KOPT-K1 (cell line): ENCODE measurements around the gene PROB1.
"Not testable (repeated sequence)": the region's sequence is repeated elsewhere in the genome, so short reads cannot be mapped to it uniquely, and the experiment has no call there.

ENCODE experiments used
- H3K27ac ChIP-seq: fragments of 200-600 bp; sonication (generic); 2 replicates; pipeline ENCODE4 v1.5.1; 2016; ENCODE audit warnings: antibody characterized with exemption, mild to moderate bottlenecking, low read depth, low read length; ENCODE audit not compliant: poor library complexity, severe bottlenecking
- H3K36me3 ChIP-seq: fragments of 200-600 bp; sonication (generic); 2 replicates; pipeline ENCODE4 v1.5.1; 2017; ENCODE audit warnings: antibody characterized with exemption, mild to moderate bottlenecking, low read length, moderate library complexity; ENCODE audit not compliant: insufficient read depth
- H3K9me3 ChIP-seq: fragments of 200-600 bp; sonication (generic); 2 replicates; pipeline ENCODE4 v1.5.1; 2017; ENCODE audit warnings: antibody characterized with exemption, low read length, mild to moderate bottlenecking; ENCODE audit not compliant: insufficient read depth, poor library complexity, severe bottlenecking

Gene PROB1

DNA sequence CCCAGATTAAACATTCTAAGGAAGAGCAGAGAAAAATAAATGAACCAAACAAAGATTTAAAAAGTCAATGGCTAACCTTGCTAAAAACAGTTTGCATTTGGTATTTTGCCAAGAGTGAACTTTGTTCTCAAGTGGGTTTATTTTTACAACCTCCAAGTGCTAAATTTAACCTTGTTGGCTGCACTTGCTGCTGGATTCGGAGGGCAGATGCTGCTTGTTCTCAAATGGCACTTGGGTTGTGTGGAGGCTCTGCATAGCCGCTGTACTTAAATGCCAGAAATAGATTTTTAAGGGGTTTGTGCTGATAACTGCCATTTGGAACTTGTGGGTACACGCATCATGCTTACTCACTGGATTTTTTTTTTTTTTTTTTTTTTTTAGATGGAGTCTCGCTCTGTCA lies 22.3 kb upstream of the PROB1 start:
- peaks cover 9% of the 10 kb centered on the region; the same call in 1 of the 2 replicates for H3K36me3 ChIP-seq
- H3K27ac ChIP-seq: no peak overlapping the region
- no peaks in the 10 kb centered on the region for H3K9me3 ChIP-seq

DNA sequence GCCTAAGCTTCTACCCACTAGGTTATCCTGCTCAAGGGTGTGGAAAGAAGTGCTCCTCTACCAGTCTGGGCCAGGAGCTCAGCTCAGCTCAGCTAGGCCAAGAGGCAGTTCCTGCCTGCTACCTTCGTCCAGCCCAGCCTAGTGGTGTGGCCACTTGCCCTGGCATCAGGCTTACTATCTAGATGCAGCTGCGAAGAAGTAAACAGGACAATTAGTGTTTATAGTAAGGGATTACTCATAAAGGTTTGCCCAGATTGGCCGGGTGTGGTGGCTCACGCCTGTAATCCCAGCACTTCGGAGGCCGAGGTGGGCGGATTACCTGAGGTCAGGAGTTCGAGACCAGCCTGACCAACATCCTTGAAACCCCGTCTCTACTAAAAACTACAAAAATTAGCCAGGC lies 21.7 kb upstream of the PROB1 start:
- Histone ChIP-seq H3K27ac (peak overlapping the region; percentile 3), H3K36me3 (peaks cover 9% of the 10 kb centered on the region; the same call in 1 of the 2 replicates)

DNA sequence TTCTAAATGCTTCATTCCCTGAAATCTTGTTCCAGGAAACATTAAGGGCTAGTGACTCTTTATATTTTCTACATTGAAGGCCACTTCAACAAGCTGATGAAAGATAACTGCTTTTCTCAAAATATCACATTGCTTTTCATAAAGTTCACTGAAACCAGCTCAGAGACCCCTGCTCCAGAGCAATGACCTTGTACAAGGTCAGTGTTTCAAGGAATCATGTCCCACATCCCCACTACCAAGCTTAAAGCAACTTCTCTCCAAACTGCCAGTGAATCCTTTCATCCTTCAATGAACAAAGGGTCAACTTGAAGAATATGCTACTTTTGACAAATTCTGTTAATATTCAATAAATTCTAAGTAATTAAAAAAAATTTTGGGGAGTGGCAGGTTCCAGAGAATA lies 21.0 kb upstream of the PROB1 start:
- Histone ChIP-seq H3K36me3 (peaks cover 9% of the 10 kb centered on the region; the same call in 1 of the 2 replicates), H3K27ac (peak overlapping the region; percentile 35), H3K9me3 (no peaks in the 10 kb centered on the region)

More for the DNA sequence above, 21.7 kb upstream of the PROB1 start:
- H3K9me3 ChIP-seq: no peaks in the 10 kb centered on the region

DNA sequence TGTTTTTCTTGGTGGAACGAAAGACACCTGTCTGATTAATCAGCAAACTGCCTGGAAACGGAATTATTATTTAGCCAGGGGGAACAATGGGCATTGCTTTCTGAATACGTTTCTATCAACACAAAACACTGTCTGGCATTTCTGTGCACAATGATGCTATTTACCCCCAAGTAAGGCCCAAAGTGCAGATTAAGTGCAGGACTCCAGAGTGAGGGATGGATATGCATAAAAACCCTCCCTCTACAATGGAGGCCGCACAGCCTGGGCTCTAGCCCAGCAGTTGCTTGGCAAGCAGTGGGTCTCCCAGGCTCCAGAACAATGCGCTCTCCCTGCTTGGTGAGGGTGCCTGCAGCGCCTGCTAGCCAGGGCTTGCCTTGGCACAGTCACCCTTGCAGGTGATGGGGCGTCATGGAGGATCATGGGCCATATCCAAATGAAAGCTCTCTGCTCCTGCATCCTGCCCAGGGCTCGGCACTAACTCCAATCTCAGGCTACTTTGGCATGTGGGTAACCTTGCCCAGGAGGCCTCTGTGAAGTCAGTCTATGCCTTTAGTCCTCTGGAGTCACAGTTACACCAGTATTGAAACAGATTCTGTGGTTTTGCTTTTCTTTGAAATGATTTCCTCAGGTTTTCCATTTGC lies 20.4 kb upstream of the PROB1 start:
- Histone ChIP-seq H3K27ac (peak overlapping the region; percentile 35), H3K36me3 (peaks cover 9% of the 10 kb centered on the region; the same call in 1 of the 2 replicates), H3K9me3 (no peaks in the 10 kb centered on the region)

DNA sequence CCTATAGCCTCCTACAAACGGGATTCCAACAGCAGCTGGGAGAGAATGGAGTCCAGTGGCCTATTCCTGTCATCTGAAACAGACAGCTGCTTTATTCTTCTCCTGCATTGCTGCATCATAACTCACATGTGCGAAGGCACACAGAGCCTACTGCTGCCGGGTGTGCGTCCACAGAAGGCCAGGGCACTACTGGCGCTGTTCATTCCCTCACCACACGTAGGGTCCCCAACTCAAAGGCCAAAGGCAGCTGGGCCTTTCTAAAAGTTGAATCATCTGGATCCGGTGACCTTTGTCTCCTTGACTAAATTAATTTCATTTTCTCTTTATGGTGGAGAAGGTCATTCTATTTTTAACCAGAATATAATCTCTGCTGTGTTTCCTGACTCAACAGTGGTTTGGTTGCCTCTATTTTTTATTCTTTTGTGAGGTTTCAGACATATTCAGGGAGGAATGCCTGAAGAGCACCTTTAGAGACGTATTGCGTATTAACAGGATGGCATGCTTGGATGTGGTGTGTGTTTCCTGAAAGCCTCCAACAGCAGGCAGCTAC lies 19.8 kb upstream of the PROB1 start:
- Histone ChIP-seq H3K27ac (peak overlapping the region; percentile 35), H3K9me3 (no peaks in the 10 kb centered on the region), H3K36me3 (peaks cover 6% of the 10 kb centered on the region; the same call in 1 of the 2 replicates)

DNA sequence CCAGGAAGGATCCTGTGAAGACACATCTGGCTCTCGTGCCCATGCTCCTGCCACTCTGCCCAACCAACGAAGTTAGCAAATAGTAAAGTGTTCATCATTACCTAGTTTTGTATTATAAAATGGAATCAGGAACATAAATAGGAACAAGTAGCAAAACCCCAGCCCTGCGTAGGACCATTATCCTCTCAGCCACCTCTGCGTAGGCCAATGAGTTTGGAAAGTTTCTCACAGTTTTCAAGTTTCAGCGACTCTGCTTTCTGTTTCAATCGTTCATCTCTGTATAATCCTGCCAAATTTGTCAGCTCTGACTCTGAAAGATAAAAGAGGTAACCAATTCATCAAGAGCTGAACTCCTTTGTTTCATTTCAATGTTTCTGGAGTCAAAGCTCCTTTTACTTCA lies 19.1 kb upstream of the PROB1 start:
- Histone ChIP-seq H3K27ac (no peak overlapping the region), H3K36me3 (0 out of 2 replicates have a peak, but pooled peaks cover 6% of the 10 kb centered on the region), H3K9me3 (no peaks in the 10 kb centered on the region)

DNA sequence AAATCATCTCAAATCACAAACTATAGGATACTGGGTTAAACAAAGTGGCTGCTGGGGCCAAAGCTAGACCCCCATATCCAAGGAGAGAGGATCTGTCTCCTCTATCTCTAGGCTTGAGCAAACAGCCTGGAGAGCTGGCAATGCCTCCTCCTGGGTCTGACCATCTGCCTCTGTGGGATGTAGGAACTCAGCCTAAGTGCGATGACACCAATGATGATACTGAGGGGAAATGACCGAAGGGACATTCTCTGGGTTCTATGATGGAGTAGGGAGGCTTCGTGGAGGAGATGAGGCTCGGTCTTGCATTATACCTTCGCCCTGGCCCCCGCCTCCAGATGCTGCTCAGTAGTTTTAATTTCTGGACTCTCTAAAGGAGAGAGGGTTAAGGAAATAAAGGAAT lies 18.2 kb upstream of the PROB1 start:
- no peak overlapping the region for H3K27ac ChIP-seq
- H3K9me3 ChIP-seq: no peaks in the 10 kb centered on the region
- no peaks in the 10 kb centered on the region for H3K36me3 ChIP-seq

DNA sequence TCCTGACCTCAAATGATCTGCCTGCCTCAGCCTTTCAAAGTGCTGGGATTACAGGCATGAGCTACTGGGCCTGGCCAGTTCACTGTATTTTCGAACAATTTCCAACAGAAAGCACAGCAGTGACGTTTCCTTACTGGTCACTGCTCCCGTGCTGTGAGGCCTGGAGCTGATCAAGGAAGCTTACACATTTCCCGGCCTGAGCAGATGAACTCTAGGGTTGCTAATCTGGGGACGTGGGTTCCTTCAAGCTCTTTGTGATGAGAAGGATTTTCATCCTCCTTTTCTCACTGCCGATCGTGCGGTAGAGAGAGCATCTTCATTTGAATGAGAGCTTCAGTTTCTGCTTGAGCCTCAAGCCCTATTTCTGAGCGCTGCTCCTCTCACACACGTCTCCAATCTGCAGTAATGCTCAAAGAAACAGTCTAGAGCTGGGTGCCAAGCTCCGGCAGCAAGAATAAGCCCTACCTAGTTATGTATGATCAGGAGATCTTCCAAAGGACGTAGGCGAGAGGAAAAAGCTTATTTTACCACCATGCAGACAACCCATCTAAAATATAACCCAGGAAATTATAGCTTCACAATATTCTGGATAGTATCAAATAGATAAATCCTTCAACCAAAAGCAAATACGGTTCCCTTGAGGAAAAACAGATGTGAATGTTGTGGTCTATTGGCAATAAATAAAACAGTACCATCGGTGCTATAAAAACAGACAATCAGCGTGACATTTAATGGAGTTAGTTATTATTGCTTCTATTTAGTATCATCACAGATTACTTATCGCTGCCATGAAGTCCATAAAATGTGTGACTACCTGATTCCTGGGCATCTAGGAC lies 16.3 kb upstream of the PROB1 start:
- Histone ChIP-seq H3K9me3 (no peaks in the 10 kb centered on the region), H3K27ac (no peak overlapping the region), H3K36me3 (no peaks in the 10 kb centered on the region)

DNA sequence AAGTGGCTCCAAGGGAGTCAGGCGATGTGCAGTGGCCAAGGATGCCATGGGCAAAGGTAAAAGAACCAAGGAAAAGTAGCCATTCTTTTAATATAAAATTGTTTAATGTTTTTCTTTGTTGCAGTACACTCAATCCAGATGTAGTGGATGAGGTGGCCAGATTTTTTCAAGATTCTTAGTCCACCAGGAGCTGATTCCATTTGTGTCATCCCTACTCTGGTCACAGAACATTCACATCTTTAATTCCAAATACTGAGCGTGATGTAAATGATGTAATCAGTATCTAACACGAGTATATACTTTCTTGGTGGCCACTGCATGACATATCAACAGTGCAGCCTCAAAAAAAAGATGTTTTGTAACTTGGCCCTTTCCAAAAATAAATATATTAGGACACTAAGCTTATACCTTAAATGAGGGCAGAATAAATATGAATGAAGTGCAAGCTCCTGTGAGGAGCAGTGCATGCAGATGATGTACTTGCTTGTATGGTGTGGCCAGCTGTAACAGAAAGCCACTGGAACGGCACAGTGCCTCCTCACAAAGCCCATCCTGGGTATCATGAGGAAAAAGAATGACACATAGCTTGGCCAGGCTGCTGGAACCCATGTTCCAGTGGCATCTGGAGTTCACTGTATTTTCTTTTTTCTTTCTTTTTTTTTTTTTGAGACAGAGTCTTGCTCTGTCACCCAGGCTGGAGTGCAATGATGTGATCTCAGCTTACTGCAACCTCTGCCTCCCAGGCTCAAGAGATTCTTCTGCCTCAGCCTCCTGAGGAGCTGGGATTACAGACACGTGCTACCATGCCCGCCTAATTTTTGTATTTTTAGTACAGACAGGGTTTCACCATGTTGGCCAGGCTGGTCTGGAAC lies 15.5 kb upstream of the PROB1 start:
- no peaks in the 10 kb centered on the region for H3K36me3 ChIP-seq
- H3K27ac ChIP-seq: no peak overlapping the region
- H3K9me3 ChIP-seq: no peaks in the 10 kb centered on the region

DNA sequence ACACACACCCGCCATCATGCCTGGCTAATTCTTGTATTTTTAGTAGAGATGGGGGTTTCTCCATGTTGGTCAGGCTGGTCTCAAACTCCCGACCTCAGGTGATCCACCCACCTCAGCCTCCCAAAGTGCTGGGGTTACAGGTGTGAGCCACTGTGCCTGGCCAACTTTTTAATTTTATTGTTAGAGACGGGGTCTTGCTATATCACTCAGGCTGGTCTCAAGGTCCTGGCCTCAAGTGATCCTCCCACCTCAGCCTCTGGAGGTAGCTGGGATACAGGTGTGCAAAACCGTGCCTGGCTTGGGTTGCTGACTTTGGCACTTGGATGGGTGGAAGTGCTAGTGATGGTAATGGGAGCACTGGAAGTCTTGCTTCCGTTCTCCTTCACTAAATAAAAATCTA lies 14.2 kb upstream of the PROB1 start:
- H3K36me3 ChIP-seq, H3K9me3 ChIP-seq, H3K27ac ChIP-seq: not testable (repeated sequence)

DNA sequence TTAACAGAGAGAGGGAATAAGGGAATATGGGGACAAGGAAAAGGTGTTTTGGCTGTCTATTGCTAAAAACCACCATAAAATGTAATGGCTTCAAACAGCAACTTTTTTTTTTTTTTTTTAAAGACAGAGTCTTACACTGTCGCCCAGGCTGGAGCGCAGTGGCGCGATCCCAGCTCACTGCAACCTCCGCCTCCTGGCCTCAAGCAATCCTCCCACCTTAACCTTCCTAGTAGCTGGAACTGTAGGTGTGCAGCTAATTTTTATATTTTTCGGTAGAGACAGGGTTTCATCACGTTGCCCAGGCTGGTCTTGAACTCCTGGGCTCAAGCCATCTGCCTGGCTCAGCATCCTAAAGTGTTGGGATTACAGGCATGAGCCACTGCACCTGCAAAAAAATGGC lies 13.3 kb upstream of the PROB1 start:
- H3K27ac ChIP-seq: no peak overlapping the region
- H3K36me3 ChIP-seq: no peaks in the 10 kb centered on the region
- H3K9me3 ChIP-seq: no peaks in the 10 kb centered on the region

DNA sequence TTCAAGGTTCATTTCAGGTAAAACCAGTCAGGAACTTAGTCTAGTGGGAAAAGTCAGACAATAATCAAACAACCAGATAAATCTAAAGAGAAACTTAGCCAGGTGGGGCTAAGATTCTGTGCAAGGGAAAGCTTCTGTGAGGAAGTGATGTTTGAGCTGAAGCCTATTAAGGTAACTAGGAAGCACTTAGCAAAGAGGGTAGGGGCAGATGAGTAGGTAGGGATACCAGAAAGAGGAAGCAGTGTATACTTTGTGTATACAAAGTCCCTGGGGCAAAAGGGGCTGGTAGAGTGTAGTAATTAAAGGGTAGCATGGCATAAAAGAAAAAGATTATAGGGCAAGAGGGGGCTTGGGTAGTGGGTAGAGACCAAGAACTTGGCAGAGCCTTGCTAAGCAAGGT lies 12.6 kb upstream of the PROB1 start:
- Histone ChIP-seq H3K9me3 (no peaks in the 10 kb centered on the region), H3K36me3 (no peaks in the 10 kb centered on the region), H3K27ac (no peak overlapping the region)

DNA sequence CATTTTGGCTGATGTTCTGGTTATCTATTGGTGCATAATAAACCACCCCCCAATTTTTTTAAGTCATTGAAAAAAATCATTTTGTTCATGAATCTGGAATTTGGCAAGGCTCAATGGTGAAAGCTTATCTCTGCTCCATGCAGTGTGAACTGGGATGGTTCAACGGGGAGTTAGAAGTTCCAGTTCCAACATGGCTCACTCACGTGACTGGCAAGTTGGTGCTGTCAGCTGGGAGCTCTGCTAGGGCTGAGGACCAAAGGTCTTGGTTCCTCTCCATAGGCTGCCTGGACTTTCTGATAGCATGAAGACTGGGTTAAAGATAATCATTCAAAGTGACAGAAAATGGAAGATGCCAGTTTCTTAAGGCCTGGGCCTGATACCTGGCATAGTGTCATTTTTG lies 12.1 kb upstream of the PROB1 start:
- Histone ChIP-seq H3K27ac (no peak overlapping the region), H3K36me3 (no peaks in the 10 kb centered on the region), H3K9me3 (no peaks in the 10 kb centered on the region)

DNA sequence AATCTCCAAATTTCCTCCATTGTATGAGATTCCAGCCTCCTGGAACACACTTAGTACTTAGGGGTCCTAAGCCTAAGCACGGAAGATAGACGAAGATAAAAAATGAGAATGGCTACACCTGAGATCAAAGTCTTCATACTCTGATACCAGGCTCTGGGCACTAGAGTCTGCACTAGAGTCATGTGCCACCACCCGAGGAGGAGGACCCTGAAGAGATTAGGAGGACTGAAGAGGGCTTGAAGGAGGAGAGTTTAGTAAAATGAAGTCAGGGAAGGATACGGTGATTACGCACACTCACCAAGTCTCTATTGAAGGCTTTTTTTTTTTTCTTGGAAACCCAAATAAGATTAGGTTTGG lies 9.6 kb upstream of the PROB1 start:
- Histone ChIP-seq H3K36me3 (no peaks in the 10 kb centered on the region), H3K9me3 (no peaks in the 10 kb centered on the region), H3K27ac (peak overlapping the region; percentile 72)
